ENCODE results near the gene THSD4. TPM values are rescaled to one million over a fixed set of nuclear protein-coding genes. Genes with fewer than 3 reads are reported as not detected.

THSD4 gene
- polyA plus RNA-seq, 1 donor (not counting 4 experiments of a cell fraction or from before 2014, with no cell fraction given), result 24.5 TPM

- Histone ChIP-seq H3K9me3 (ENCODE audit: control insufficient read depth, low read depth, low read length) (no peaks in the 10 kb centered on the region), H3K36me3 (ENCODE audit: control insufficient read depth in 2 of 2, extremely low read depth in 1 of 2, insufficient read depth in 2 of 2, low read length in 2 of 2) (peaks cover 0 to 8% of the 10 kb centered on the region in 2 experiments), H2AFZ (ENCODE audit: control insufficient read depth, low read length) (no peak overlapping the region), H3K27ac (ENCODE audit: control insufficient read depth, insufficient read depth, low read length) (no peak overlapping the region), H3K27me3 (ENCODE audit: control insufficient read depth, extremely low read depth, insufficient read depth, low read length) (no peaks in the 10 kb centered on the region), H3K79me2 (ENCODE audit: control insufficient read depth, insufficient read depth, low read length) (no peaks in the 10 kb centered on the region), H3K4me3 (ENCODE audit: control insufficient read depth in 2 of 3, extremely low read depth in 1 of 3, insufficient read depth in 2 of 3, low read depth in 1 of 3, low read length in 3 of 3) (no peak overlapping the region), H3K4me2 (ENCODE audit: control insufficient read depth, extremely low read depth, insufficient read depth, low read depth, low read length) (no peak overlapping the region), H3K9ac (ENCODE audit: control insufficient read depth, extremely low read depth, insufficient read depth, low read length) (no peak overlapping the region), H4K20me1 (ENCODE audit: control insufficient read depth, extremely low read depth, insufficient read depth, low read length) (no peaks in the 10 kb centered on the region), H3K9me1 (ENCODE audit: control insufficient read depth, extremely low read depth, insufficient read depth, low read length) (no peaks in the 10 kb centered on the region), H3K4me1 (ENCODE audit: control insufficient read depth, extremely low read depth, insufficient read depth, low read length) (peaks cover 6% of the 10 kb centered on the region)
- TF ChIP-seq, protein P1, sequence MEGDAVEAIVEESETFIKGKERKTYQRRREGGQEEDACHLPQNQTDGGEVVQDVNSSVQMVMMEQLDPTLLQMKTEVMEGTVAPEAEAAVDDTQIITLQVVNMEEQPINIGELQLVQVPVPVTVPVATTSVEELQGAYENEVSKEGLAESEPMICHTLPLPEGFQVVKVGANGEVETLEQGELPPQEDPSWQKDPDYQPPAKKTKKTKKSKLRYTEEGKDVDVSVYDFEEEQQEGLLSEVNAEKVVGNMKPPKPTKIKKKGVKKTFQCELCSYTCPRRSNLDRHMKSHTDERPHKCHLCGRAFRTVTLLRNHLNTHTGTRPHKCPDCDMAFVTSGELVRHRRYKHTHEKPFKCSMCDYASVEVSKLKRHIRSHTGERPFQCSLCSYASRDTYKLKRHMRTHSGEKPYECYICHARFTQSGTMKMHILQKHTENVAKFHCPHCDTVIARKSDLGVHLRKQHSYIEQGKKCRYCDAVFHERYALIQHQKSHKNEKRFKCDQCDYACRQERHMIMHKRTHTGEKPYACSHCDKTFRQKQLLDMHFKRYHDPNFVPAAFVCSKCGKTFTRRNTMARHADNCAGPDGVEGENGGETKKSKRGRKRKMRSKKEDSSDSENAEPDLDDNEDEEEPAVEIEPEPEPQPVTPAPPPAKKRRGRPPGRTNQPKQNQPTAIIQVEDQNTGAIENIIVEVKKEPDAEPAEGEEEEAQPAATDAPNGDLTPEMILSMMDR (optimal IDR thresholded peaks at IDR 0.05 in 1 of 3, IDR thresholded peaks at IDR 0.05 in 1 of 3, conservative IDR thresholded peaks at IDR 0.05 in 1 of 3; ENCODE audit: extremely low read depth in 1 of 3, insufficient read depth in 2 of 3, low read length in 3 of 3), result no peak
- no peak for TF ChIP-seq EZH2 (IDR thresholded peaks at IDR 0.05; ENCODE audit: low read length)
- DNase-seq (ENCODE audit: low read depth, low spot score), result no peak
- FAIRE-seq, result no peak
- dilution Hi-C loops (cut with MboI; ENCODE audit: extremely low pct_ligation_motif_present, low sequenced_read_pairs), result no loop called here
Measured at GRCh38 chr15:71430782-71431181, 315.5 kb downstream of the THSD4 start.

DNA sequence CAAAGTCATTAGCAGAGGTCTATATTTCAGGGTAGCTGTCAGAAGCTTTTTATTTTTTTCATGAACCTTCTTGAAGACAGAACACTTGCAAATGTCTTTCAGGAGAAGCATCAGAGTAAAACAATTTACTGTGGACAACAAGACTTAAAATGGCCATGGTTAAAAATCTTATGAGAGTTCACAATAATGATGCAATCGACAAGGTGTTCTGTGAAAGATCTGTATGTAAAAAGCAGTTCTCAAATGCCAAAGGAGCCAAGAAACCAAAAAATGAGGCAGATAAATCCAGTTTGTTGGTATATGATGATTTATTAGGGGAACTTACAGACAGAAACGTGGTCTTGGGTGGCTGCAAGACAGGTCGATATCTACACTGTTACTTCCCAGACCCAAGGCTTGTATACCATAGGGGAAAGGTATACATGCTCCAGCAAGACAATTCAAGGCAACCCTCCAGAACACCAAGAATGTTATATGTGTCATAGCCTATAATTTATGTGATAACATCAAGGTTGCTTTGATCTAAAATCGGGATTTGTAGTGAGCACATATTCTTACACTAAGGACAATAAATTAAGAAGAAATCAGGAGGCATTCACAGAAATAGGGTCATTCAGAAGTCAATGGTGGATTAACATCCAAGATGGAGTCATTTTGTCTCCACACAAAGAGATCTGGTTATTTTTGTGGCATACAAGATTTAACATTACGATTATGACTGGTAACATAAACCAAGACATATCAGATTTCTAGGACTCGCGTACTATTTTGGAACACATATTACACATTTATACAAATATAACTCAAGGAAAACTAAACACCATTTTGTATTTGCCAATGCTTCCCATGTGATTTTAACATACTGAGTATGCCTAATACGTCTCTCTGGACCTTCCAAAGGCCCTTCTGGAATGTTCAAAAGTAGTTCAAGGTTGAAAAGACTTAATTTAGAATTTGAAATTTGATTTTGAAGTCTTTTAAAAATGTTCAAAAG, 316.4 kb downstream of the THSD4 start:
- Histone ChIP-seq H3K9me1 (ENCODE audit: control insufficient read depth, extremely low read depth, insufficient read depth, low read length) (no peaks in the 10 kb centered on the region), H3K9me3 (ENCODE audit: control insufficient read depth, low read depth, low read length) (no peaks in the 10 kb centered on the region), H3K79me2 (ENCODE audit: control insufficient read depth, insufficient read depth, low read length) (no peaks in the 10 kb centered on the region), H4K20me1 (ENCODE audit: control insufficient read depth, extremely low read depth, insufficient read depth, low read length) (no peaks in the 10 kb centered on the region), H3K27me3 (ENCODE audit: control insufficient read depth, extremely low read depth, insufficient read depth, low read length) (no peaks in the 10 kb centered on the region), H3K27ac (ENCODE audit: control insufficient read depth, insufficient read depth, low read length) (no peak overlapping the region), H2AFZ (ENCODE audit: control insufficient read depth, low read length) (no peak overlapping the region), H3K9ac (ENCODE audit: control insufficient read depth, extremely low read depth, insufficient read depth, low read length) (no peak overlapping the region), H3K4me1 (ENCODE audit: control insufficient read depth, extremely low read depth, insufficient read depth, low read length) (peaks cover 6% of the 10 kb centered on the region), H3K4me2 (ENCODE audit: control insufficient read depth, extremely low read depth, insufficient read depth, low read depth, low read length) (no peak overlapping the region), H3K4me3 (ENCODE audit: control insufficient read depth in 2 of 3, extremely low read depth in 1 of 3, insufficient read depth in 2 of 3, low read depth in 1 of 3, low read length in 3 of 3) (no peak overlapping the region), H3K36me3 (ENCODE audit: control insufficient read depth in 2 of 2, extremely low read depth in 1 of 2, insufficient read depth in 2 of 2, low read length in 2 of 2) (peaks cover 0 to 5% of the 10 kb centered on the region in 2 experiments)
- peak; percentile 86 for FAIRE-seq
- DNase-seq (ENCODE audit: low read depth, low spot score), result no peak
- TF ChIP-seq, protein P1 (optimal IDR thresholded peaks at IDR 0.05 in 1 of 3, IDR thresholded peaks at IDR 0.05 in 1 of 3, conservative IDR thresholded peaks at IDR 0.05 in 1 of 3; ENCODE audit: extremely low read depth in 1 of 3, insufficient read depth in 2 of 3, low read length in 3 of 3), result no peak
- no peak for TF ChIP-seq EZH2 (IDR thresholded peaks at IDR 0.05; ENCODE audit: low read length)
- dilution Hi-C loops (cut with MboI; ENCODE audit: extremely low pct_ligation_motif_present, low sequenced_read_pairs), result no loop called here
